GM23338 (cell line): ENCODE results near the gene MR1. TPM values are rescaled to one million over a fixed set of nuclear protein-coding genes. Genes with fewer than 3 reads are reported as not detected.
A peak's percentile ranks its signal among the peaks of the same experiment; 100 is the strongest.

Experiments
- ATAC-seq: fragments of 200-7000 bp; cut with Tn5 transposase; 3 replicates; pipeline ENCODE4 v1.9.1; 2020
- DNase-seq: peaks from one replicate; pipeline ENCODE4 v3.0.0-alpha.2; 2015; ENCODE audit warnings: low spot score
- H2AFZ ChIP-seq: fragments of 200-600 bp; sonication (generic); 2 replicates; pipeline ENCODE4 v1.8.0; 2016; ENCODE audit warnings: antibody characterized with exemption, mild to moderate bottlenecking, moderate library complexity
- H3F3A ChIP-seq: fragments of 200-600 bp; sonication (generic); replicated peaks from 2 replicates; pipeline ENCODE4 v1.8.0; 2017; ENCODE audit warnings: antibody characterized with exemption, mixed run types, low read depth
- H3K27ac ChIP-seq: fragments of 200-600 bp; sonication (generic); 2 replicates; pipeline ENCODE4 v1.6.1; 2016; ENCODE audit warnings: low read depth
- H3K27me3 ChIP-seq: fragments of 200-600 bp; sonication (generic); 2 replicates; pipeline ENCODE4 v1.8.0; 2016; ENCODE audit warnings: mild to moderate bottlenecking, mixed run types, moderate library complexity; ENCODE audit not compliant: insufficient read depth
- H3K36me3 ChIP-seq: fragments of 200-600 bp; sonication (generic); 2 replicates; pipeline ENCODE4 v1.8.0; 2016; ENCODE audit warnings: mild to moderate bottlenecking; ENCODE audit not compliant: insufficient read depth
- H3K4me1 ChIP-seq: fragments of 200-600 bp; sonication (generic); 2 replicates; pipeline ENCODE4 v1.8.0; 2016; ENCODE audit warnings: mild to moderate bottlenecking, moderate library complexity; ENCODE audit not compliant: insufficient read depth
- H3K4me2 ChIP-seq: fragments of 200-600 bp; sonication (generic); 2 replicates; pipeline ENCODE4 v1.7.1; 2017; ENCODE audit warnings: mixed run types
- H3K4me3 ChIP-seq: fragments of 200-600 bp; sonication (generic); 2 replicates; pipeline ENCODE4 v1.6.1; 2016; ENCODE audit warnings: mixed run types
- H3K79me2 ChIP-seq: fragments of 200-600 bp; sonication (generic); replicated peaks from 2 replicates; pipeline ENCODE4 v1.8.0; 2017; ENCODE audit warnings: mild to moderate bottlenecking; ENCODE audit not compliant: insufficient read depth
- H3K9me2 ChIP-seq: fragments of 200-600 bp; sonication (generic); 2 replicates; pipeline ENCODE4 v1.8.0; 2017; ENCODE audit not compliant: insufficient read depth
- H4K20me1 ChIP-seq: fragments of 200-600 bp; sonication (generic); replicated peaks from 2 replicates; pipeline ENCODE4 v1.8.0; 2017; ENCODE audit warnings: mild to moderate bottlenecking; ENCODE audit not compliant: insufficient read depth
- H3K27ac Mint-ChIP-seq: 2 replicates; pipeline ENCODE4 v1.8.0; 2020; ENCODE audit warnings: inconsistent platforms, mild to moderate bottlenecking, moderate library complexity, mixed read lengths
- H3K27me3 Mint-ChIP-seq: 3 replicates; pipeline ENCODE4 v1.8.0; 2022; ENCODE audit warnings: low read depth, mild to moderate bottlenecking, moderate library complexity, mixed read lengths, inconsistent platforms; ENCODE audit not compliant: insufficient read depth, poor library complexity
- H3K36me3 Mint-ChIP-seq: 3 replicates; pipeline ENCODE4 v1.8.0; 2021; ENCODE audit warnings: low read depth, mild to moderate bottlenecking, inconsistent platforms, moderate library complexity, mixed read lengths
- H3K4me1 Mint-ChIP-seq: 3 replicates; pipeline ENCODE4 v1.8.0; 2020; ENCODE audit warnings: mild to moderate bottlenecking, inconsistent platforms, mixed read lengths
- H3K4me3 Mint-ChIP-seq: 3 replicates; pipeline ENCODE4 v1.8.0; 2021; ENCODE audit warnings: moderate library complexity, mild to moderate bottlenecking, inconsistent platforms, mixed read lengths
- H3K9me3 Mint-ChIP-seq: 3 replicates; pipeline ENCODE4 v1.8.0; 2020; ENCODE audit warnings: moderate library complexity, mild to moderate bottlenecking, inconsistent platforms, mixed read lengths
- CREB1 ChIP-seq: fragments of 250-450 bp; sonication (Bioruptor Pico); IDR thresholded peaks from 2 replicates; pipeline ENCODE4 v1.5.0; 2020; ENCODE audit warnings: low read depth, mild to moderate bottlenecking, moderate library complexity
- EZH2 ChIP-seq: fragments of 200-600 bp; sonication (generic); IDR thresholded peaks from one replicate; pipeline ENCODE4 v1.8.0; 2017; ENCODE audit warnings: antibody characterized with exemption, mild to moderate bottlenecking, low read depth; ENCODE audit not compliant: unreplicated experiment
- EZH2phosphoT487 ChIP-seq: fragments of 200-600 bp; sonication (generic); IDR thresholded peaks from one replicate; pipeline ENCODE4 v1.8.1; 2018; ENCODE audit warnings: antibody characterized with exemption; ENCODE audit not compliant: unreplicated experiment
- JUNB ChIP-seq: IDR thresholded peaks from one replicate; pipeline ENCODE4 v1.6.1; 2016; ENCODE audit warnings: antibody characterized with exemption; ENCODE audit not compliant: unreplicated experiment
- NANOG ChIP-seq: IDR thresholded peaks from 2 replicates; pipeline ENCODE4 v1.6.1; 2016; ENCODE audit warnings: antibody characterized with exemption, borderline replicate concordance
- POLR2AphosphoS5 ChIP-seq: IDR thresholded peaks from 2 replicates; pipeline ENCODE4 v1.6.1; 2016; ENCODE audit warnings: antibody characterized with exemption, low read depth
- STAT1 ChIP-seq: IDR thresholded peaks from one replicate; pipeline ENCODE4 v1.6.1; 2016; ENCODE audit warnings: antibody characterized with exemption; ENCODE audit not compliant: unreplicated experiment
- ZNF114 ChIP-seq: fragments of 250-450 bp; sonication (Bioruptor Pico); IDR thresholded peaks from 2 replicates; pipeline ENCODE4 v1.5.0; 2020; ENCODE audit warnings: mild to moderate bottlenecking, moderate library complexity
- ZNF331 ChIP-seq: fragments of 250-450 bp; sonication (Bioruptor Pico); IDR thresholded peaks from 2 replicates; pipeline ENCODE4 v1.5.0; 2020; ENCODE audit warnings: low read depth, mild to moderate bottlenecking, moderate library complexity
- polyA plus RNA-seq: library from polyadenylated mRNA; unstranded; fragments of >200 nt; fragmentation: Nextera tagmentation; extraction: Ambion mirVana; gene quantifications from 2 replicates; pipeline ENCODE4 v1.2.1, GENCODE V29; 2016
- total RNA-seq: library from RNA; depleted of rRNA; stranded (reverse); fragments of >200 nt; shearing (Covaris generic); gene quantifications from 2 replicates; pipeline ENCODE4 v1.2.3, GENCODE V29; 2014
- TF ChIP-seq, protein P1 (sequence below), 2 experiments: fragments of 200-600 bp in 1 of 2; sonication (generic) in 1 of 2; conservative IDR thresholded peaks; 2 replicates each; pipeline versions ENCODE4 v1.5.1 to v1.6.1; 2016 to 2017; ENCODE audit warnings: antibody characterized with exemption in 2 of 2, low read depth in 2 of 2, mild to moderate bottlenecking in 2 of 2, moderate library complexity in 1 of 2
- TF ChIP-seq, protein P2 (sequence below): IDR thresholded peaks from one replicate; pipeline ENCODE4 v1.6.1; 2018; ENCODE audit warnings: antibody characterized with exemption; ENCODE audit not compliant: unreplicated experiment
- TF ChIP-seq, protein P3 (sequence below): fragments of 250-450 bp; sonication (Bioruptor Pico); IDR thresholded peaks from 2 replicates; pipeline ENCODE4 v1.5.0; 2020; ENCODE audit warnings: mild to moderate bottlenecking, moderate library complexity
- TF ChIP-seq, protein P4 (sequence below): IDR thresholded peaks from 2 replicates; pipeline ENCODE4 v1.6.1; 2016; ENCODE audit warnings: antibody characterized with exemption

Gene MR1
- total and polyA plus RNA-seq, 2 experiments from 2014 or later = 0.18 TPM; not detected in 1

- H3F3A ChIP-seq = no peaks in the 10 kb centered on the region
- H2AFZ ChIP-seq = no peak overlapping the region
- peaks cover 60% of the 10 kb centered on the region for H4K20me1 ChIP-seq
- H3K36me3 ChIP-seq = no peaks in the 10 kb centered on the region; the same call in 1 of the 2 replicates
- H3K9me2 ChIP-seq = 0 out of 2 replicates have a peak, but pooled peaks cover 2% of the 10 kb centered on the region
- H3K27me3 ChIP-seq = no peaks in the 10 kb centered on the region
- no peak overlapping the region for H3K4me2 ChIP-seq
- H3K4me1 ChIP-seq = peaks cover 30% of the 10 kb centered on the region
- peaks cover 82% of the 10 kb centered on the region for H3K79me2 ChIP-seq
- H3K4me3 ChIP-seq = no peak overlapping the region
- H3K27me3 Mint-ChIP-seq = peaks cover 9% of the 10 kb centered on the region
- peaks cover 15% of the 10 kb centered on the region for H3K4me1 Mint-ChIP-seq
- no peaks in the 10 kb centered on the region for H3K9me3 Mint-ChIP-seq
- H3K27ac Mint-ChIP-seq = no peak overlapping the region
- TF ChIP-seq POLR2AphosphoS5 (no peak), CREB1 (no peak), EZH2 (no peak), ZNF331 (CRISPR knock-in tag) (no peak), JUNB (no peak), EZH2phosphoT487 (no peak), STAT1 (no peak), NANOG (no peak), ZNF114 (CRISPR knock-in tag) (no peak)
- TF ChIP-seq, protein P1, sequence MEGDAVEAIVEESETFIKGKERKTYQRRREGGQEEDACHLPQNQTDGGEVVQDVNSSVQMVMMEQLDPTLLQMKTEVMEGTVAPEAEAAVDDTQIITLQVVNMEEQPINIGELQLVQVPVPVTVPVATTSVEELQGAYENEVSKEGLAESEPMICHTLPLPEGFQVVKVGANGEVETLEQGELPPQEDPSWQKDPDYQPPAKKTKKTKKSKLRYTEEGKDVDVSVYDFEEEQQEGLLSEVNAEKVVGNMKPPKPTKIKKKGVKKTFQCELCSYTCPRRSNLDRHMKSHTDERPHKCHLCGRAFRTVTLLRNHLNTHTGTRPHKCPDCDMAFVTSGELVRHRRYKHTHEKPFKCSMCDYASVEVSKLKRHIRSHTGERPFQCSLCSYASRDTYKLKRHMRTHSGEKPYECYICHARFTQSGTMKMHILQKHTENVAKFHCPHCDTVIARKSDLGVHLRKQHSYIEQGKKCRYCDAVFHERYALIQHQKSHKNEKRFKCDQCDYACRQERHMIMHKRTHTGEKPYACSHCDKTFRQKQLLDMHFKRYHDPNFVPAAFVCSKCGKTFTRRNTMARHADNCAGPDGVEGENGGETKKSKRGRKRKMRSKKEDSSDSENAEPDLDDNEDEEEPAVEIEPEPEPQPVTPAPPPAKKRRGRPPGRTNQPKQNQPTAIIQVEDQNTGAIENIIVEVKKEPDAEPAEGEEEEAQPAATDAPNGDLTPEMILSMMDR (conservative IDR thresholded peaks at IDR 0.05; ENCODE audit: low read depth in 2 of 2) = no peak
- TF ChIP-seq, protein P2, sequence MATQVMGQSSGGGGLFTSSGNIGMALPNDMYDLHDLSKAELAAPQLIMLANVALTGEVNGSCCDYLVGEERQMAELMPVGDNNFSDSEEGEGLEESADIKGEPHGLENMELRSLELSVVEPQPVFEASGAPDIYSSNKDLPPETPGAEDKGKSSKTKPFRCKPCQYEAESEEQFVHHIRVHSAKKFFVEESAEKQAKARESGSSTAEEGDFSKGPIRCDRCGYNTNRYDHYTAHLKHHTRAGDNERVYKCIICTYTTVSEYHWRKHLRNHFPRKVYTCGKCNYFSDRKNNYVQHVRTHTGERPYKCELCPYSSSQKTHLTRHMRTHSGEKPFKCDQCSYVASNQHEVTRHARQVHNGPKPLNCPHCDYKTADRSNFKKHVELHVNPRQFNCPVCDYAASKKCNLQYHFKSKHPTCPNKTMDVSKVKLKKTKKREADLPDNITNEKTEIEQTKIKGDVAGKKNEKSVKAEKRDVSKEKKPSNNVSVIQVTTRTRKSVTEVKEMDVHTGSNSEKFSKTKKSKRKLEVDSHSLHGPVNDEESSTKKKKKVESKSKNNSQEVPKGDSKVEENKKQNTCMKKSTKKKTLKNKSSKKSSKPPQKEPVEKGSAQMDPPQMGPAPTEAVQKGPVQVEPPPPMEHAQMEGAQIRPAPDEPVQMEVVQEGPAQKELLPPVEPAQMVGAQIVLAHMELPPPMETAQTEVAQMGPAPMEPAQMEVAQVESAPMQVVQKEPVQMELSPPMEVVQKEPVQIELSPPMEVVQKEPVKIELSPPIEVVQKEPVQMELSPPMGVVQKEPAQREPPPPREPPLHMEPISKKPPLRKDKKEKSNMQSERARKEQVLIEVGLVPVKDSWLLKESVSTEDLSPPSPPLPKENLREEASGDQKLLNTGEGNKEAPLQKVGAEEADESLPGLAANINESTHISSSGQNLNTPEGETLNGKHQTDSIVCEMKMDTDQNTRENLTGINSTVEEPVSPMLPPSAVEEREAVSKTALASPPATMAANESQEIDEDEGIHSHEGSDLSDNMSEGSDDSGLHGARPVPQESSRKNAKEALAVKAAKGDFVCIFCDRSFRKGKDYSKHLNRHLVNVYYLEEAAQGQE = no peak
- TF ChIP-seq, protein P3, sequence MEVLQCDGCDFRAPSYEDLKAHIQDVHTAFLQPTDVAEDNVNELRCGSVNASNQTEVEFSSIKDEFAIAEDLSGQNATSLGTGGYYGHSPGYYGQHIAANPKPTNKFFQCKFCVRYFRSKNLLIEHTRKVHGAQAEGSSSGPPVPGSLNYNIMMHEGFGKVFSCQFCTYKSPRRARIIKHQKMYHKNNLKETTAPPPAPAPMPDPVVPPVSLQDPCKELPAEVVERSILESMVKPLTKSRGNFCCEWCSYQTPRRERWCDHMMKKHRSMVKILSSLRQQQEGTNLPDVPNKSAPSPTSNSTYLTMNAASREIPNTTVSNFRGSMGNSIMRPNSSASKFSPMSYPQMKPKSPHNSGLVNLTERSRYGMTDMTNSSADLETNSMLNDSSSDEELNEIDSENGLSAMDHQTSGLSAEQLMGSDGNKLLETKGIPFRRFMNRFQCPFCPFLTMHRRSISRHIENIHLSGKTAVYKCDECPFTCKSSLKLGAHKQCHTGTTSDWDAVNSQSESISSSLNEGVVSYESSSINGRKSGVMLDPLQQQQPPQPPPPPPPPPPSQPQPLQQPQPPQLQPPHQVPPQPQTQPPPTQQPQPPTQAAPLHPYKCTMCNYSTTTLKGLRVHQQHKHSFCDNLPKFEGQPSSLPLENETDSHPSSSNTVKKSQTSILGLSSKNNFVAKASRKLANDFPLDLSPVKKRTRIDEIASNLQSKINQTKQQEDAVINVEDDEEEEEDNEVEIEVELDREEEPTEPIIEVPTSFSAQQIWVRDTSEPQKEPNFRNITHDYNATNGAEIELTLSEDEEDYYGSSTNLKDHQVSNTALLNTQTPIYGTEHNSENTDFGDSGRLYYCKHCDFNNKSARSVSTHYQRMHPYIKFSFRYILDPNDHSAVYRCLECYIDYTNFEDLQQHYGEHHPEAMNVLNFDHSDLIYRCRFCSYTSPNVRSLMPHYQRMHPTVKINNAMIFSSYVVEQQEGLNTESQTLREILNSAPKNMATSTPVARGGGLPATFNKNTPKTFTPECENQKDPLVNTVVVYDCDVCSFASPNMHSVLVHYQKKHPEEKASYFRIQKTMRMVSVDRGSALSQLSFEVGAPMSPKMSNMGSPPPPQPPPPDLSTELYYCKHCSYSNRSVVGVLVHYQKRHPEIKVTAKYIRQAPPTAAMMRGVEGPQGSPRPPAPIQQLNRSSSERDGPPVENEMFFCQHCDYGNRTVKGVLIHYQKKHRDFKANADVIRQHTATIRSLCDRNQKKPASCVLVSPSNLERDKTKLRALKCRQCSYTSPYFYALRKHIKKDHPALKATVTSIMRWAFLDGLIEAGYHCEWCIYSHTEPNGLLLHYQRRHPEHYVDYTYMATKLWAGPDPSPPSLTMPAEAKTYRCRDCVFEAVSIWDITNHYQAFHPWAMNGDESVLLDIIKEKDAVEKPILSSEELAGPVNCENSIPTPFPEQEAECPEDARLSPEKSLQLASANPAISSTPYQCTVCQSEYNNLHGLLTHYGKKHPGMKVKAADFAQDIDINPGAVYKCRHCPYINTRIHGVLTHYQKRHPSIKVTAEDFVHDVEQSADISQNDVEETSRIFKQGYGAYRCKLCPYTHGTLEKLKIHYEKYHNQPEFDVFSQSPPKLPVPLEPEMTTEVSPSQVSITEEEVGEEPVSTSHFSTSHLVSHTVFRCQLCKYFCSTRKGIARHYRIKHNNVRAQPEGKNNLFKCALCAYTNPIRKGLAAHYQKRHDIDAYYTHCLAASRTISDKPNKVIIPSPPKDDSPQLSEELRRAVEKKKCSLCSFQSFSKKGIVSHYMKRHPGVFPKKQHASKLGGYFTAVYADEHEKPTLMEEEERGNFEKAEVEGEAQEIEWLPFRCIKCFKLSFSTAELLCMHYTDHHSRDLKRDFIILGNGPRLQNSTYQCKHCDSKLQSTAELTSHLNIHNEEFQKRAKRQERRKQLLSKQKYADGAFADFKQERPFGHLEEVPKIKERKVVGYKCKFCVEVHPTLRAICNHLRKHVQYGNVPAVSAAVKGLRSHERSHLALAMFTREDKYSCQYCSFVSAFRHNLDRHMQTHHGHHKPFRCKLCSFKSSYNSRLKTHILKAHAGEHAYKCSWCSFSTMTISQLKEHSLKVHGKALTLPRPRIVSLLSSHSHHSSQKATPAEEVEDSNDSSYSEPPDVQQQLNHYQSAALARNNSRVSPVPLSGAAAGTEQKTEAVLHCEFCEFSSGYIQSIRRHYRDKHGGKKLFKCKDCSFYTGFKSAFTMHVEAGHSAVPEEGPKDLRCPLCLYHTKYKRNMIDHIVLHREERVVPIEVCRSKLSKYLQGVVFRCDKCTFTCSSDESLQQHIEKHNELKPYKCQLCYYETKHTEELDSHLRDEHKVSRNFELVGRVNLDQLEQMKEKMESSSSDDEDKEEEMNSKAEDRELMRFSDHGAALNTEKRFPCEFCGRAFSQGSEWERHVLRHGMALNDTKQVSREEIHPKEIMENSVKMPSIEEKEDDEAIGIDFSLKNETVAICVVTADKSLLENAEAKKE (CRISPR knock-in tag) = no peak
- TF ChIP-seq, protein P4, sequence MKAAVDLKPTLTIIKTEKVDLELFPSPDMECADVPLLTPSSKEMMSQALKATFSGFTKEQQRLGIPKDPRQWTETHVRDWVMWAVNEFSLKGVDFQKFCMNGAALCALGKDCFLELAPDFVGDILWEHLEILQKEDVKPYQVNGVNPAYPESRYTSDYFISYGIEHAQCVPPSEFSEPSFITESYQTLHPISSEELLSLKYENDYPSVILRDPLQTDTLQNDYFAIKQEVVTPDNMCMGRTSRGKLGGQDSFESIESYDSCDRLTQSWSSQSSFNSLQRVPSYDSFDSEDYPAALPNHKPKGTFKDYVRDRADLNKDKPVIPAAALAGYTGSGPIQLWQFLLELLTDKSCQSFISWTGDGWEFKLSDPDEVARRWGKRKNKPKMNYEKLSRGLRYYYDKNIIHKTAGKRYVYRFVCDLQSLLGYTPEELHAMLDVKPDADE = no peak
- peaks cover 13% of the 10 kb centered on the region; the same call in 2 of the 3 replicates for H3K36me3 Mint-ChIP-seq
- ATAC-seq = no peak
- no peak overlapping the region for H3K4me3 Mint-ChIP-seq
- 0 out of 2 replicates have a peak overlapping the region, but pooled peaks have one; percentile 12 for H3K27ac ChIP-seq
- no peak for DNase-seq
These were observed 14.7 kb upstream of the MR1 start for GRCh38 chr1:181018901-181019681.
